GM23338 (cell line): Measurements from ENCODE around the gene P2RY12. TPM values are rescaled to one million over a fixed set of nuclear protein-coding genes. Genes with fewer than 3 reads are reported as not detected.

Source experiments
- ATAC-seq: fragments of 200-7000 bp; cut with Tn5 transposase; 3 replicates; pipeline ENCODE4 v1.9.1; 2020
- DNase-seq: peaks from one replicate; pipeline ENCODE4 v3.0.0-alpha.2; 2015; ENCODE audit warnings: low spot score
- H2AFZ ChIP-seq: fragments of 200-600 bp; sonication (generic); 2 replicates; pipeline ENCODE4 v1.8.0; 2016; ENCODE audit warnings: antibody characterized with exemption, mild to moderate bottlenecking, moderate library complexity
- H3F3A ChIP-seq: fragments of 200-600 bp; sonication (generic); replicated peaks from 2 replicates; pipeline ENCODE4 v1.8.0; 2017; ENCODE audit warnings: antibody characterized with exemption, mixed run types, low read depth
- H3K27ac ChIP-seq: fragments of 200-600 bp; sonication (generic); 2 replicates; pipeline ENCODE4 v1.6.1; 2016; ENCODE audit warnings: low read depth
- H3K27me3 ChIP-seq: fragments of 200-600 bp; sonication (generic); 2 replicates; pipeline ENCODE4 v1.8.0; 2016; ENCODE audit warnings: mild to moderate bottlenecking, mixed run types, moderate library complexity; ENCODE audit not compliant: insufficient read depth
- H3K36me3 ChIP-seq: fragments of 200-600 bp; sonication (generic); 2 replicates; pipeline ENCODE4 v1.8.0; 2016; ENCODE audit warnings: mild to moderate bottlenecking; ENCODE audit not compliant: insufficient read depth
- H3K4me1 ChIP-seq: fragments of 200-600 bp; sonication (generic); 2 replicates; pipeline ENCODE4 v1.8.0; 2016; ENCODE audit warnings: mild to moderate bottlenecking, moderate library complexity; ENCODE audit not compliant: insufficient read depth
- H3K4me2 ChIP-seq: fragments of 200-600 bp; sonication (generic); 2 replicates; pipeline ENCODE4 v1.7.1; 2017; ENCODE audit warnings: mixed run types
- H3K4me3 ChIP-seq: fragments of 200-600 bp; sonication (generic); 2 replicates; pipeline ENCODE4 v1.6.1; 2016; ENCODE audit warnings: mixed run types
- H3K79me2 ChIP-seq: fragments of 200-600 bp; sonication (generic); replicated peaks from 2 replicates; pipeline ENCODE4 v1.8.0; 2017; ENCODE audit warnings: mild to moderate bottlenecking; ENCODE audit not compliant: insufficient read depth
- H3K9me2 ChIP-seq: fragments of 200-600 bp; sonication (generic); 2 replicates; pipeline ENCODE4 v1.8.0; 2017; ENCODE audit not compliant: insufficient read depth
- H4K20me1 ChIP-seq: fragments of 200-600 bp; sonication (generic); replicated peaks from 2 replicates; pipeline ENCODE4 v1.8.0; 2017; ENCODE audit warnings: mild to moderate bottlenecking; ENCODE audit not compliant: insufficient read depth
- H3K27ac Mint-ChIP-seq: 2 replicates; pipeline ENCODE4 v1.8.0; 2020; ENCODE audit warnings: inconsistent platforms, mild to moderate bottlenecking, moderate library complexity, mixed read lengths
- H3K27me3 Mint-ChIP-seq: 3 replicates; pipeline ENCODE4 v1.8.0; 2022; ENCODE audit warnings: low read depth, mild to moderate bottlenecking, moderate library complexity, mixed read lengths, inconsistent platforms; ENCODE audit not compliant: insufficient read depth, poor library complexity
- H3K36me3 Mint-ChIP-seq: 3 replicates; pipeline ENCODE4 v1.8.0; 2021; ENCODE audit warnings: low read depth, mild to moderate bottlenecking, inconsistent platforms, moderate library complexity, mixed read lengths
- H3K4me1 Mint-ChIP-seq: 3 replicates; pipeline ENCODE4 v1.8.0; 2020; ENCODE audit warnings: mild to moderate bottlenecking, inconsistent platforms, mixed read lengths
- H3K4me3 Mint-ChIP-seq: 3 replicates; pipeline ENCODE4 v1.8.0; 2021; ENCODE audit warnings: moderate library complexity, mild to moderate bottlenecking, inconsistent platforms, mixed read lengths
- H3K9me3 Mint-ChIP-seq: 3 replicates; pipeline ENCODE4 v1.8.0; 2020; ENCODE audit warnings: moderate library complexity, mild to moderate bottlenecking, inconsistent platforms, mixed read lengths
- EZH2phosphoT487 ChIP-seq: fragments of 200-600 bp; sonication (generic); IDR thresholded peaks from one replicate; pipeline ENCODE4 v1.8.1; 2018; ENCODE audit warnings: antibody characterized with exemption; ENCODE audit not compliant: unreplicated experiment
- JUNB ChIP-seq: IDR thresholded peaks from one replicate; pipeline ENCODE4 v1.6.1; 2016; ENCODE audit warnings: antibody characterized with exemption; ENCODE audit not compliant: unreplicated experiment
- NANOG ChIP-seq: IDR thresholded peaks from 2 replicates; pipeline ENCODE4 v1.6.1; 2016; ENCODE audit warnings: antibody characterized with exemption, borderline replicate concordance
- POLR2AphosphoS5 ChIP-seq: IDR thresholded peaks from 2 replicates; pipeline ENCODE4 v1.6.1; 2016; ENCODE audit warnings: antibody characterized with exemption, low read depth
- REST ChIP-seq: IDR thresholded peaks from one replicate; pipeline ENCODE4 v1.6.1; 2018; ENCODE audit warnings: antibody characterized with exemption; ENCODE audit not compliant: unreplicated experiment
- STAT1 ChIP-seq: IDR thresholded peaks from one replicate; pipeline ENCODE4 v1.6.1; 2016; ENCODE audit warnings: antibody characterized with exemption; ENCODE audit not compliant: unreplicated experiment
- ZNF114 ChIP-seq: fragments of 250-450 bp; sonication (Bioruptor Pico); IDR thresholded peaks from 2 replicates; pipeline ENCODE4 v1.5.0; 2020; ENCODE audit warnings: mild to moderate bottlenecking, moderate library complexity
- ZNF331 ChIP-seq: fragments of 250-450 bp; sonication (Bioruptor Pico); IDR thresholded peaks from 2 replicates; pipeline ENCODE4 v1.5.0; 2020; ENCODE audit warnings: low read depth, mild to moderate bottlenecking, moderate library complexity
- polyA plus RNA-seq: library from polyadenylated mRNA; unstranded; fragments of >200 nt; fragmentation: Nextera tagmentation; extraction: Ambion mirVana; gene quantifications from 2 replicates; pipeline ENCODE4 v1.2.1, GENCODE V29; 2016
- total RNA-seq: library from RNA; depleted of rRNA; stranded (reverse); fragments of >200 nt; shearing (Covaris generic); gene quantifications from 2 replicates; pipeline ENCODE4 v1.2.3, GENCODE V29; 2014
- TF ChIP-seq, protein P1 (sequence below), 2 experiments: fragments of 200-600 bp in 1 of 2; sonication (generic) in 1 of 2; conservative IDR thresholded peaks; 2 replicates each; pipeline versions ENCODE4 v1.5.1 to v1.6.1; 2016 to 2017; ENCODE audit warnings: antibody characterized with exemption in 2 of 2, low read depth in 2 of 2, mild to moderate bottlenecking in 2 of 2, moderate library complexity in 1 of 2
- TF ChIP-seq, protein P2 (sequence below): fragments of 250-450 bp; sonication (Bioruptor Pico); IDR thresholded peaks from 2 replicates; pipeline ENCODE4 v1.5.0; 2020; ENCODE audit warnings: mild to moderate bottlenecking, moderate library complexity

P2RY12 gene
- total and polyA plus RNA-seq, 2 experiments from 2014 or later = 1.1 TPM; not detected in 1

DNA sequence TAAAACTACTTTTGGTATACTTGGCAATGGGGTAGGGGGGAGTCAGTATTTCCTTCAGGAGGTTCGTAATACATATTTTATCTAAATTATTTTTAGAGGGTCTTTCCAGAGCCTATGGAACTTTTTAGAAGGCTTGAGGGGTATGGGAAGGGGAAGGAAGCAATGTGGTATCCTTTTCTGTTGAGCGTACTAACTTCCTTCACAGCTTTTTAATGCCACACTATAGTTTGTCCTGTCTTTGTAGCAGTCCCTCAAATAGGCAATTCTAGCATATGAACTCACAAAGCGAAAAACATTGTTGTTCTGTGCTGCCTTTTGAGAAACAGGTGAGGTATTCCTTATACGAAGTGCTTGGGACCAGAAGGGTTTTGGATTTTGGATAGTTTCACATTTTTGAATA, 32.9 kb downstream of the P2RY12 start (continued):
- no peak for TF ChIP-seq REST

GRCh38 chr3:151351219-151351618, 33.3 kb downstream of the P2RY12 start:
- ATAC-seq (no peak), DNase-seq (peak; percentile 8)
- no peak overlapping the region for H2AFZ ChIP-seq
- Mint-ChIP-seq H3K4me3 (no peak overlapping the region), H3K27ac (no peak overlapping the region), H3K27me3 (peaks cover 4% of the 10 kb centered on the region), H3K9me3 (no peaks in the 10 kb centered on the region), H3K4me1 (peaks cover 48% of the 10 kb centered on the region), H3K36me3 (peaks cover 4% of the 10 kb centered on the region; the same call in 2 of the 3 replicates)
- H3K4me3 ChIP-seq = no peak overlapping the region
- no peak overlapping the region for H3K4me2 ChIP-seq
- H3K27ac ChIP-seq = no peak overlapping the region
- no peaks in the 10 kb centered on the region for H3K79me2 ChIP-seq
- H4K20me1 ChIP-seq = no peaks in the 10 kb centered on the region
- H3F3A ChIP-seq = no peaks in the 10 kb centered on the region
- H3K9me2 ChIP-seq = no peaks in the 10 kb centered on the region
- no peaks in the 10 kb centered on the region for H3K36me3 ChIP-seq
- H3K4me1 ChIP-seq = peaks cover 38% of the 10 kb centered on the region
- H3K27me3 ChIP-seq = no peaks in the 10 kb centered on the region
- TF ChIP-seq REST (no peak), NANOG (no peak), JUNB (no peak), ZNF331 (CRISPR knock-in tag) (no peak), STAT1 (no peak), EZH2phosphoT487 (no peak), ZNF114 (CRISPR knock-in tag) (no peak), POLR2AphosphoS5 (no peak)
- TF ChIP-seq, protein P1, sequence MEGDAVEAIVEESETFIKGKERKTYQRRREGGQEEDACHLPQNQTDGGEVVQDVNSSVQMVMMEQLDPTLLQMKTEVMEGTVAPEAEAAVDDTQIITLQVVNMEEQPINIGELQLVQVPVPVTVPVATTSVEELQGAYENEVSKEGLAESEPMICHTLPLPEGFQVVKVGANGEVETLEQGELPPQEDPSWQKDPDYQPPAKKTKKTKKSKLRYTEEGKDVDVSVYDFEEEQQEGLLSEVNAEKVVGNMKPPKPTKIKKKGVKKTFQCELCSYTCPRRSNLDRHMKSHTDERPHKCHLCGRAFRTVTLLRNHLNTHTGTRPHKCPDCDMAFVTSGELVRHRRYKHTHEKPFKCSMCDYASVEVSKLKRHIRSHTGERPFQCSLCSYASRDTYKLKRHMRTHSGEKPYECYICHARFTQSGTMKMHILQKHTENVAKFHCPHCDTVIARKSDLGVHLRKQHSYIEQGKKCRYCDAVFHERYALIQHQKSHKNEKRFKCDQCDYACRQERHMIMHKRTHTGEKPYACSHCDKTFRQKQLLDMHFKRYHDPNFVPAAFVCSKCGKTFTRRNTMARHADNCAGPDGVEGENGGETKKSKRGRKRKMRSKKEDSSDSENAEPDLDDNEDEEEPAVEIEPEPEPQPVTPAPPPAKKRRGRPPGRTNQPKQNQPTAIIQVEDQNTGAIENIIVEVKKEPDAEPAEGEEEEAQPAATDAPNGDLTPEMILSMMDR (conservative IDR thresholded peaks at IDR 0.05; ENCODE audit: low read depth in 2 of 2) = no peak
- TF ChIP-seq, protein P2, sequence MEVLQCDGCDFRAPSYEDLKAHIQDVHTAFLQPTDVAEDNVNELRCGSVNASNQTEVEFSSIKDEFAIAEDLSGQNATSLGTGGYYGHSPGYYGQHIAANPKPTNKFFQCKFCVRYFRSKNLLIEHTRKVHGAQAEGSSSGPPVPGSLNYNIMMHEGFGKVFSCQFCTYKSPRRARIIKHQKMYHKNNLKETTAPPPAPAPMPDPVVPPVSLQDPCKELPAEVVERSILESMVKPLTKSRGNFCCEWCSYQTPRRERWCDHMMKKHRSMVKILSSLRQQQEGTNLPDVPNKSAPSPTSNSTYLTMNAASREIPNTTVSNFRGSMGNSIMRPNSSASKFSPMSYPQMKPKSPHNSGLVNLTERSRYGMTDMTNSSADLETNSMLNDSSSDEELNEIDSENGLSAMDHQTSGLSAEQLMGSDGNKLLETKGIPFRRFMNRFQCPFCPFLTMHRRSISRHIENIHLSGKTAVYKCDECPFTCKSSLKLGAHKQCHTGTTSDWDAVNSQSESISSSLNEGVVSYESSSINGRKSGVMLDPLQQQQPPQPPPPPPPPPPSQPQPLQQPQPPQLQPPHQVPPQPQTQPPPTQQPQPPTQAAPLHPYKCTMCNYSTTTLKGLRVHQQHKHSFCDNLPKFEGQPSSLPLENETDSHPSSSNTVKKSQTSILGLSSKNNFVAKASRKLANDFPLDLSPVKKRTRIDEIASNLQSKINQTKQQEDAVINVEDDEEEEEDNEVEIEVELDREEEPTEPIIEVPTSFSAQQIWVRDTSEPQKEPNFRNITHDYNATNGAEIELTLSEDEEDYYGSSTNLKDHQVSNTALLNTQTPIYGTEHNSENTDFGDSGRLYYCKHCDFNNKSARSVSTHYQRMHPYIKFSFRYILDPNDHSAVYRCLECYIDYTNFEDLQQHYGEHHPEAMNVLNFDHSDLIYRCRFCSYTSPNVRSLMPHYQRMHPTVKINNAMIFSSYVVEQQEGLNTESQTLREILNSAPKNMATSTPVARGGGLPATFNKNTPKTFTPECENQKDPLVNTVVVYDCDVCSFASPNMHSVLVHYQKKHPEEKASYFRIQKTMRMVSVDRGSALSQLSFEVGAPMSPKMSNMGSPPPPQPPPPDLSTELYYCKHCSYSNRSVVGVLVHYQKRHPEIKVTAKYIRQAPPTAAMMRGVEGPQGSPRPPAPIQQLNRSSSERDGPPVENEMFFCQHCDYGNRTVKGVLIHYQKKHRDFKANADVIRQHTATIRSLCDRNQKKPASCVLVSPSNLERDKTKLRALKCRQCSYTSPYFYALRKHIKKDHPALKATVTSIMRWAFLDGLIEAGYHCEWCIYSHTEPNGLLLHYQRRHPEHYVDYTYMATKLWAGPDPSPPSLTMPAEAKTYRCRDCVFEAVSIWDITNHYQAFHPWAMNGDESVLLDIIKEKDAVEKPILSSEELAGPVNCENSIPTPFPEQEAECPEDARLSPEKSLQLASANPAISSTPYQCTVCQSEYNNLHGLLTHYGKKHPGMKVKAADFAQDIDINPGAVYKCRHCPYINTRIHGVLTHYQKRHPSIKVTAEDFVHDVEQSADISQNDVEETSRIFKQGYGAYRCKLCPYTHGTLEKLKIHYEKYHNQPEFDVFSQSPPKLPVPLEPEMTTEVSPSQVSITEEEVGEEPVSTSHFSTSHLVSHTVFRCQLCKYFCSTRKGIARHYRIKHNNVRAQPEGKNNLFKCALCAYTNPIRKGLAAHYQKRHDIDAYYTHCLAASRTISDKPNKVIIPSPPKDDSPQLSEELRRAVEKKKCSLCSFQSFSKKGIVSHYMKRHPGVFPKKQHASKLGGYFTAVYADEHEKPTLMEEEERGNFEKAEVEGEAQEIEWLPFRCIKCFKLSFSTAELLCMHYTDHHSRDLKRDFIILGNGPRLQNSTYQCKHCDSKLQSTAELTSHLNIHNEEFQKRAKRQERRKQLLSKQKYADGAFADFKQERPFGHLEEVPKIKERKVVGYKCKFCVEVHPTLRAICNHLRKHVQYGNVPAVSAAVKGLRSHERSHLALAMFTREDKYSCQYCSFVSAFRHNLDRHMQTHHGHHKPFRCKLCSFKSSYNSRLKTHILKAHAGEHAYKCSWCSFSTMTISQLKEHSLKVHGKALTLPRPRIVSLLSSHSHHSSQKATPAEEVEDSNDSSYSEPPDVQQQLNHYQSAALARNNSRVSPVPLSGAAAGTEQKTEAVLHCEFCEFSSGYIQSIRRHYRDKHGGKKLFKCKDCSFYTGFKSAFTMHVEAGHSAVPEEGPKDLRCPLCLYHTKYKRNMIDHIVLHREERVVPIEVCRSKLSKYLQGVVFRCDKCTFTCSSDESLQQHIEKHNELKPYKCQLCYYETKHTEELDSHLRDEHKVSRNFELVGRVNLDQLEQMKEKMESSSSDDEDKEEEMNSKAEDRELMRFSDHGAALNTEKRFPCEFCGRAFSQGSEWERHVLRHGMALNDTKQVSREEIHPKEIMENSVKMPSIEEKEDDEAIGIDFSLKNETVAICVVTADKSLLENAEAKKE (CRISPR knock-in tag) = no peak
